Lower leg skin (tissue), 3 donors: ENCODE data around the gene DAW1.

ENCODE experiments used
- POLR2A ChIP-seq, 2 donors: fragments of 450-650 bp; IDR thresholded peaks; one replicate each; pipeline ENCODE4 v1.6.1; 2016 to 2017; ENCODE audit warnings: antibody characterized with exemption in 2 of 2, mild to moderate bottlenecking in 1 of 2, moderate library complexity in 1 of 2
- TF ChIP-seq, protein P1 (sequence below), 3 donors: fragments of 450-650 bp; IDR thresholded peaks; one replicate each; pipeline ENCODE4 v1.5.1; 2016; ENCODE audit warnings: antibody characterized with exemption in 3 of 3, mild to moderate bottlenecking in 3 of 3, moderate library complexity in 2 of 3

DNA sequence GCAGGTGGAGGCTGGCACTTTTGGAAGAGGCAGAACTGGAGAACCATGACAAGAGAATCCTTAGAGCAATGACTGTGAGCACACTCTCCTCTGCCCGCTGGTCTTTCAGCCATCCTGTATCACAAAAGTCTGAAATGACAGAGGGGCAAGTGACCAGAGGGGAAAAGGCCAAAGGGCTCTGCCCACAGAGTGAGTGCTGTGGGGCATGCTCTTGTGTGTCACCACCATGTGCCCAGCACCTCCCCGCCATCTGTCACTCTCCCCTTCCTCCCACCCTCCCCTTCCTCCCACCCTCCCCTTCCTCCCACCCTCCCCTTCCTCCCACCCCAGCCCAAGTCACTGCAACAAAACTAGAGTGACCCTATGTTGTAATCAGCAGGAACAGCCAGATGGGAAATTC lies 31.9 kb downstream of the DAW1 start:
- TF ChIP-seq POLR2A (IDR thresholded peaks at IDR 0.05), result no peak
- TF ChIP-seq, protein P1, sequence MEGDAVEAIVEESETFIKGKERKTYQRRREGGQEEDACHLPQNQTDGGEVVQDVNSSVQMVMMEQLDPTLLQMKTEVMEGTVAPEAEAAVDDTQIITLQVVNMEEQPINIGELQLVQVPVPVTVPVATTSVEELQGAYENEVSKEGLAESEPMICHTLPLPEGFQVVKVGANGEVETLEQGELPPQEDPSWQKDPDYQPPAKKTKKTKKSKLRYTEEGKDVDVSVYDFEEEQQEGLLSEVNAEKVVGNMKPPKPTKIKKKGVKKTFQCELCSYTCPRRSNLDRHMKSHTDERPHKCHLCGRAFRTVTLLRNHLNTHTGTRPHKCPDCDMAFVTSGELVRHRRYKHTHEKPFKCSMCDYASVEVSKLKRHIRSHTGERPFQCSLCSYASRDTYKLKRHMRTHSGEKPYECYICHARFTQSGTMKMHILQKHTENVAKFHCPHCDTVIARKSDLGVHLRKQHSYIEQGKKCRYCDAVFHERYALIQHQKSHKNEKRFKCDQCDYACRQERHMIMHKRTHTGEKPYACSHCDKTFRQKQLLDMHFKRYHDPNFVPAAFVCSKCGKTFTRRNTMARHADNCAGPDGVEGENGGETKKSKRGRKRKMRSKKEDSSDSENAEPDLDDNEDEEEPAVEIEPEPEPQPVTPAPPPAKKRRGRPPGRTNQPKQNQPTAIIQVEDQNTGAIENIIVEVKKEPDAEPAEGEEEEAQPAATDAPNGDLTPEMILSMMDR (IDR thresholded peaks at IDR 0.05), result no peak
